Measurements from ENCODE around the gene IL1B. TPM values are rescaled to one million over a fixed set of nuclear protein-coding genes. Genes with fewer than 3 reads are reported as not detected.

The IL1B gene
- total and polyA plus RNA-seq, 5 donors from 2014 or later: 1.3 TPM; not detected in 4

DNA sequence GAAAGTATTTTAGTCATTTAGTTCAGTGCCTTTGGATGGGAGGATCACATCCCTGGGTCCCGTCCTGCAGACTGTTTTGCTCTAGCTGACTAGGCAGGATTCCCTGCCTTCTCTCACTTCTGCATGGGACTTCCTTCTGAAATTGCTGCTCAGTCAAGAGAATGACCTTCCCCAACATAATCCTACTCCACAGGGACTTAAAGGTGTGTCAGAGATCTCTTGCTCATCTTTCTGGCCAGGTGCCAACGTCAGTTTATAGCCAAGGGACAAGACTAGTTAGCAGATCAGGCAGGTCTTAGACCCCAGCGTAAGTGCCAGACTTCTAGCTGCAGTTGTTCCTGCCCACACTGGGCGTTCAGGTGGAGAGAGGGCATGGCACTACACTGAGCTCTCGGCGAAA, 9.5 kb upstream of the IL1B start:
- Histone ChIP-seq H3K4me1 (ENCODE audit: control insufficient read depth, insufficient read depth, low read length, poor library complexity, severe bottlenecking) (no peaks in the 10 kb centered on the region), H3K27me3 (ENCODE audit: control insufficient read depth, insufficient read depth, low read length) (peaks cover 6% of the 10 kb centered on the region), H3K9me3 (ENCODE audit: control insufficient read depth in 2 of 2, low read length in 2 of 2) (no peaks in the 10 kb centered on the region), H3K4me3 (ENCODE audit: low read depth, low read length) (no peak overlapping the region), H3K27ac (ENCODE audit: insufficient read depth, low read length, poor library complexity, severe bottlenecking) (no peak overlapping the region), H3K36me3 (ENCODE audit: control insufficient read depth, insufficient read depth, low read length) (no peaks in the 10 kb centered on the region)
- Mint-ChIP-seq H3K4me3 (no peak overlapping the region), H3K4me1 (no peaks in the 10 kb centered on the region), H3K36me3 (no peaks in the 10 kb centered on the region), H3K27me3 (peaks cover 17% of the 10 kb centered on the region), H3K9me3 (no peaks in the 10 kb centered on the region), H3K27ac (no peak overlapping the region)
- ATAC-seq (ENCODE audit: low read depth in 2 of 2): no peak
- DNase-seq: no peak

DNA sequence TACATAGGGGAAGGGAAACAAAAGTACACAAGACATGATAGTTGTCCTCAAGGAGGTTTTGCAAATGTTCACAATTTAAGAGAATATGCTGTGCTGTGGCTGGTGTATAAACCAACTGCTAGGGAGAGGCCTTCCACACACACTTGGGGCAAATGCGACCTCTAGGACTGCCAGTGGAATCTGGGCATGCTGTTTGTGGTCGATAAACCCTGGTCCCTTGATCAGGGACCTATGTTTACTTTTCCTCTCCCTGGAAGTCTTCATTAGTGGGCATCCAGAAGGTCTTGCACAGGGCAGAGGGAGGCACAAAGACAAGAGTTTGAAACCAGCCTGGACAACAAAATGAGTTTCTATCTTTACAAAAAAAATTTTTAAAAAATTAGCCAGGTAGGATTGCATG, 7.3 kb upstream of the IL1B start:
- Mint-ChIP-seq H3K27ac (no peak overlapping the region), H3K4me3 (no peak overlapping the region), H3K9me3 (no peaks in the 10 kb centered on the region), H3K36me3 (no peaks in the 10 kb centered on the region), H3K27me3 (peaks cover 29% of the 10 kb centered on the region), H3K4me1 (peaks cover 0 to 4% (median 0%) of the 10 kb centered on the region in 4 donors)
- no peak overlapping the region for H3K27ac ChIP-seq (ENCODE audit: insufficient read depth, low read length, poor library complexity, severe bottlenecking)
- no peak overlapping the region for H3K4me3 ChIP-seq (ENCODE audit: low read depth, low read length)
- no peaks in the 10 kb centered on the region for H3K9me3 ChIP-seq (ENCODE audit: control insufficient read depth in 2 of 2, low read length in 2 of 2)
- H3K36me3 ChIP-seq (ENCODE audit: control insufficient read depth, insufficient read depth, low read length): no peaks in the 10 kb centered on the region
- no peak for ATAC-seq (ENCODE audit: low read depth in 2 of 2)
- DNase-seq: no peak
- no peaks in the 10 kb centered on the region for H3K4me1 ChIP-seq (ENCODE audit: control insufficient read depth, insufficient read depth, low read length, poor library complexity, severe bottlenecking)
- H3K27me3 ChIP-seq (ENCODE audit: control insufficient read depth, insufficient read depth, low read length): peaks cover 9% of the 10 kb centered on the region

DNA sequence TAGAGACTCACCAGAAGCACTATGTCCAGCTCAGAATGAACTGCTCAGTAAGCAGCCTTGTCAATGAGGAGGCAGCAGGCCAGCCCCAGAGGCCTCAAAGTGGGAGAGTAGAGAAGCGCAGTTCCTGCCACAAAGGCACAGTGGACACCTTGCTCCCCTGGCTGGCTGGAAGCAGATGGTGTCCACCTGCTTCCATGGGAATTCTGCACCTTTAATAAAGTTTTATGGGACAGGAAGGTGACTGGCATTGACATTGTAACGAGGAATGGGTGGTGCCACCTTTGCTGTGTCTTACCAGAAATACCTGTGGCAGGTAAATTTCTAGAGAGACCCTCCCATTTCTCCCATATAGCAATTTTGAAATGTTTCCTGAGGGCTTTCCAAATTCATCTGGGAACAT, 6.7 kb upstream of the IL1B start:
- Histone ChIP-seq H3K9me3 (ENCODE audit: control insufficient read depth in 2 of 2, low read length in 2 of 2) (no peaks in the 10 kb centered on the region), H3K36me3 (ENCODE audit: control insufficient read depth, insufficient read depth, low read length) (no peaks in the 10 kb centered on the region), H3K4me1 (ENCODE audit: control insufficient read depth, insufficient read depth, low read length, poor library complexity, severe bottlenecking) (no peaks in the 10 kb centered on the region), H3K27ac (ENCODE audit: insufficient read depth, low read length, poor library complexity, severe bottlenecking) (no peak overlapping the region), H3K4me3 (ENCODE audit: low read depth, low read length) (no peak overlapping the region), H3K27me3 (ENCODE audit: control insufficient read depth, insufficient read depth, low read length) (peaks cover 9% of the 10 kb centered on the region)
- ATAC-seq (ENCODE audit: low read depth in 2 of 2) (no peak), DNase-seq (no peak)
- no peaks in the 10 kb centered on the region for H3K9me3 Mint-ChIP-seq
- peaks cover 35% of the 10 kb centered on the region for H3K27me3 Mint-ChIP-seq
- peaks cover 0 to 5% (median 0%) of the 10 kb centered on the region in 4 donors for H3K4me1 Mint-ChIP-seq
- H3K4me3 Mint-ChIP-seq: no peak overlapping the region
- H3K36me3 Mint-ChIP-seq: no peaks in the 10 kb centered on the region
- H3K27ac Mint-ChIP-seq: no peak overlapping the region

DNA sequence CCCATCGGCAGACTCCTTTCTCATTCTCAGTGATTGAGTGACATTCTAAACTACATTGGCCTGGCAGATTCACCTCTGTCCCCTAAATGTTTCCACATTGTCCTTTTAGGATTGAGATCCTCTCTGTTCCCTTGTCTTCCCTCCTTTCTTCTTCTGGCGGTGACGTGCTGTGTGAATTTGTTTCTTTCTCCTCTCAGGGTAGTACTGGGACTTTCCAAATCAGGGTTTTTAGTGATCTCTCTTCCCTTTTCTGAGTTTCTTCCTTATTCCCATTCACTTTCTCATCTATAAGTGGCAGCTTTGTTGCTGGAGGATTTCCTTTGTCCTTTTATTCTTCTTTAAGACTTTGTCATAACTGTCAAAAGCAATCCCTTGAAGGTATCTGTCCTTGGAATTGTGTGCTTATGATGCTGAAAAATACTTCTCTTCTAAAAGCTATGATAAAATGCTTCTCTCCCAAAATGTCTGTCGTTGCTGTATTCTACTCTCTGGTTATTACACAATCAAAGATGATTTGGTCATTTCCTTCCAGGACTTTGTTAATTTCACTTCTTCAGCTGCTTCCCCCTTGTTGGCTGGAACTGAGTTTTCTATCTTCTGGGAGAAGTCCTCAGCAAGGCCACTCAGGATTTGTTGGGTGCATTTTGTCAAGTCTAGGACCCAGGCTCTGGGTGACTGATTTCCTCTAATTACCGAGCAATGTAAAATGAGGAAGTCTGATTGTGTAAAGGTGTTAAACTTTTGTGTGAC, 4.9 kb upstream of the IL1B start:
- ATAC-seq (ENCODE audit: low read depth in 2 of 2): peak in 1 of 2 donors; percentile 18
- no peaks in the 10 kb centered on the region for H3K36me3 Mint-ChIP-seq

DNA sequence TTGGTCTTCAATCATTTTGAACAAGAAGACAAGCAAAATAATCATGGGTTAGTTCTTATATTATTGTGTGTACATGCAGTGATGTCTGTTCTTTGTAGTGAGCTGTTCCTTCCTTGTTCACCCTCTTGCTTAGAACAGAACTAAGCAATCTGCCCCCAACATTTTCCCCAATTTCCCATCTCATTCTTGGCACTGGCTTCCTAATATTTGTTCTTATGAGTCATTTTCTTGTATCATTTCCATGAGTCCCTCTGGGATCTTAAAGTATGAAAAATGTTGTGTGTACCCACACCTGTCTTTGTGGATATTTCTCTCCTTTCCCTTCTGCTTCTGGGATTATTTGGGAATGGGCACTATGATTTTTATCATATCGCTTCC, 3.5 kb upstream of the IL1B start:
- H3K4me3 ChIP-seq (ENCODE audit: low read depth, low read length): no peak overlapping the region
- peaks cover 0 to 5% (median 0%) of the 10 kb centered on the region in 4 donors for H3K4me1 Mint-ChIP-seq
- H3K36me3 Mint-ChIP-seq: no peaks in the 10 kb centered on the region
- no peak for ATAC-seq (ENCODE audit: low read depth in 2 of 2)
- peaks cover 8% of the 10 kb centered on the region for H3K27me3 ChIP-seq (ENCODE audit: control insufficient read depth, insufficient read depth, low read length)
- DNase-seq: no peak
- no peak overlapping the region for H3K27ac Mint-ChIP-seq
- H3K4me1 ChIP-seq (ENCODE audit: control insufficient read depth, insufficient read depth, low read length, poor library complexity, severe bottlenecking): no peaks in the 10 kb centered on the region
- H3K36me3 ChIP-seq (ENCODE audit: control insufficient read depth, insufficient read depth, low read length): no peaks in the 10 kb centered on the region
- H3K9me3 ChIP-seq (ENCODE audit: control insufficient read depth in 2 of 2, low read length in 2 of 2): no peaks in the 10 kb centered on the region
- H3K27me3 Mint-ChIP-seq: peaks cover 44% of the 10 kb centered on the region
- H3K9me3 Mint-ChIP-seq: no peaks in the 10 kb centered on the region
- H3K4me3 Mint-ChIP-seq: no peak overlapping the region
- no peak overlapping the region for H3K27ac ChIP-seq (ENCODE audit: insufficient read depth, low read length, poor library complexity, severe bottlenecking)

More for the DNA sequence above, 4.9 kb upstream of the IL1B start:
- H3K9me3 ChIP-seq (ENCODE audit: control insufficient read depth in 2 of 2, low read length in 2 of 2): no peaks in the 10 kb centered on the region
- peaks cover 0 to 5% (median 0%) of the 10 kb centered on the region in 4 donors for H3K4me1 Mint-ChIP-seq
- peaks cover 6% of the 10 kb centered on the region for H3K27me3 ChIP-seq (ENCODE audit: control insufficient read depth, insufficient read depth, low read length)
- H3K4me1 ChIP-seq (ENCODE audit: control insufficient read depth, insufficient read depth, low read length, poor library complexity, severe bottlenecking): no peaks in the 10 kb centered on the region
- DNase-seq: no peak
- no peak overlapping the region for H3K4me3 ChIP-seq (ENCODE audit: low read depth, low read length)
- H3K27ac Mint-ChIP-seq: peak overlapping the region in 1 of 3 donors; percentile 0
- H3K4me3 Mint-ChIP-seq: no peak overlapping the region
- H3K27ac ChIP-seq (ENCODE audit: insufficient read depth, low read length, poor library complexity, severe bottlenecking): no peak overlapping the region
- H3K36me3 ChIP-seq (ENCODE audit: control insufficient read depth, insufficient read depth, low read length): no peaks in the 10 kb centered on the region
- H3K27me3 Mint-ChIP-seq: peaks cover 39% of the 10 kb centered on the region
- H3K9me3 Mint-ChIP-seq: no peaks in the 10 kb centered on the region

DNA sequence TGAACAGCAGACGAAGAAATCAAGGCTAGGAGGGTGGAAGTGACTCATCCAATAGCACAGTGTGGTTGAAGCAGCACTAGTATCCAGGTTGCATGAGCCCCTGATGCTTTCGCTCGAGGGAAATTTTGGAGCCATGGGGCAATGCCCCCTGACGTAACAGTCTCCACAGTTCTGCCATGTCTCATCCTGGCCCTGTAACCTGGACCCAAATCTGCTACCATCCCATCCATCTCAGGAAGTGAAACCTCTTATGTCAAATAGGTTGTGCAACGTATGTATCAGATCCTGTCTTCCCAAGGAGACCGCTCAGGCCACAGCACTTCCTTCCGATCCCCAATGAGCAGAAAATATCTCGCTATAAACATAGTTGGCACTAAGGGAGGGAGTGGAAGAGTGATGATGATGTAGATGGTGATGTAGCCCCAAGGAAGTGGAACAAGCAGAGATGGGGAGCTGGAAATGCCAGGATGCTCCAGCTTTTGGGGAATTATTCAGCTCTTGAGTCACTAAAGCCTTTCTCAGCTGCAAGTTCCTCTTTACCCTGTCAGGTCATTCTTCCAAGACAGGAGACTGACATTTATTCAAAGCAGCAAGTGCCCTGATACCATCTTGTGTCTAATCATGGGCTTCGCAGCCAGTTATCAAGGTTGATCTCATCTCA, 3.0 kb upstream of the IL1B start:
- Histone ChIP-seq H3K27me3 (ENCODE audit: control insufficient read depth, insufficient read depth, low read length) (peaks cover 8% of the 10 kb centered on the region), H3K4me1 (ENCODE audit: control insufficient read depth, insufficient read depth, low read length, poor library complexity, severe bottlenecking) (no peaks in the 10 kb centered on the region), H3K27ac (ENCODE audit: insufficient read depth, low read length, poor library complexity, severe bottlenecking) (no peak overlapping the region), H3K9me3 (ENCODE audit: control insufficient read depth in 2 of 2, low read length in 2 of 2) (no peaks in the 10 kb centered on the region), H3K4me3 (ENCODE audit: low read depth, low read length) (no peak overlapping the region), H3K36me3 (ENCODE audit: control insufficient read depth, insufficient read depth, low read length) (no peaks in the 10 kb centered on the region)
- peaks cover 44% of the 10 kb centered on the region for H3K27me3 Mint-ChIP-seq
- peak; percentile 21 to 48 for ATAC-seq (ENCODE audit: low read depth in 2 of 2)
- no peak overlapping the region for H3K27ac Mint-ChIP-seq
- no peaks in the 10 kb centered on the region for H3K9me3 Mint-ChIP-seq
- no peak overlapping the region for H3K4me3 Mint-ChIP-seq
- no peak for DNase-seq
- H3K4me1 Mint-ChIP-seq: peaks cover 0 to 5% (median 0%) of the 10 kb centered on the region in 4 donors
- no peaks in the 10 kb centered on the region for H3K36me3 Mint-ChIP-seq

DNA sequence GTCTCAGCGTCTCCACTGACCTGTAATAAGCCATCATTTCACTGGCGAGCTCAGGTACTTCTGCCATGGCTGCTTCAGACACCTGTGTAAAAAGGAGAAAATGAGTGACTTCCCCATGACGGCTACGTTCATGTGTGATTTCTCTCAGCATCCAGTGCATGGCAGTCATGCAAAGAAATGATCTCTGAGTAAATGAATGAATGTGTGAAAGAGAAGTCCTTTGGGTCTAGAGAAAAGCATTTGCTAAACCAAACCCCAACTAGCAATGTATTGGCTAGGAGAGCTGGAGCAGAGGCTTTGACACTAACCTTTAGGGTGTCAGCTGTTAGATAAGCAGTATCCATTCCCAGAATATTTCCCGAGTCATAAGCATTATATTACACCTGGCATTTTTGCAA, 417 bp downstream of the IL1B start:
- H3K9me3 Mint-ChIP-seq: no peaks in the 10 kb centered on the region
- Histone ChIP-seq H3K9me3 (ENCODE audit: control insufficient read depth in 2 of 2, low read length in 2 of 2) (no peaks in the 10 kb centered on the region), H3K27me3 (ENCODE audit: control insufficient read depth, insufficient read depth, low read length) (peaks cover 6% of the 10 kb centered on the region), H3K4me3 (ENCODE audit: low read depth, low read length) (no peak overlapping the region), H3K27ac (ENCODE audit: insufficient read depth, low read length, poor library complexity, severe bottlenecking) (no peak overlapping the region), H3K36me3 (ENCODE audit: control insufficient read depth, insufficient read depth, low read length) (no peaks in the 10 kb centered on the region), H3K4me1 (ENCODE audit: control insufficient read depth, insufficient read depth, low read length, poor library complexity, severe bottlenecking) (no peaks in the 10 kb centered on the region)
- no peaks in the 10 kb centered on the region for H3K36me3 Mint-ChIP-seq
- H3K4me1 Mint-ChIP-seq: peaks cover 0 to 5% (median 0%) of the 10 kb centered on the region in 4 donors
- no peak overlapping the region for H3K4me3 Mint-ChIP-seq
- no peak overlapping the region for H3K27ac Mint-ChIP-seq
- DNase-seq (no peak), ATAC-seq (ENCODE audit: low read depth in 2 of 2) (no peak)
- H3K27me3 Mint-ChIP-seq: peaks cover 48% of the 10 kb centered on the region
